ENCODE data around the gene PTHLH. TPM values are rescaled to one million over a fixed set of nuclear protein-coding genes. Genes with fewer than 3 reads are reported as not detected.

PTHLH gene
- total RNA-seq, 4 donors from 2014 or later: 4.5 to 9.6 (median 5.6) TPM

DNA sequence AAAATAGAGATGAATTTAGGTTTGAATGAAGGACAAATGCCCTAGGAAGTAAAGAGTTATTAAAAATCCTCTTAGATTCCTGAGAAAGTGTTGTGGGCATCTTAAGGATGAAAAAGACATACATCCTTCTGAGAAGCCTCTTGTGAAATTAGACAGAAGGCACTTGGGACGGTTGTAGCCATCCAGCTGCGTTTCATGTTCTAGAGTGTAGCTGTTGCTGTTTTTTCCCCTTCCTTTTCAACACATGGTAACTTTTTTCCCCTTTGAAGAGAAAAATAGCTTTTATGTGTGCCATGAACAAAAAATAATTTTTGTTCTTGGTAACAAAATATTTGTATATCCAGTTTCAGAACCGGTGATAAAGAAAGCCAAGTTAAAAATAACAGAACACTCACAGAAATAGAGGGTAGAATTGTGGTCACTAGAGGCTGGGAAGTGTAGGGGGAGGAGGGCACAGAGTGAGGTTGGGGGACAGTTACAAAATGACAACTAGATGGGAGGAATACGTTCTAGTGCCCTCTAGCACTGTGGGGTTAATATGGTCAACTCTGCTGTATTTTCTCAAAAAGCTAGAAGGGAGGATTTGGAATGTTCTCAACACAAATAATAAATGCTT lies 58.4 kb downstream of the PTHLH start:
- Histone ChIP-seq H3K36me3 (no peaks in the 10 kb centered on the region), H3K27me3 (peaks cover 0 to 33% (median 0%) of the 10 kb centered on the region in 4 donors), H3K4me3 (no peak overlapping the region), H3K27ac (no peak overlapping the region), H3K9me3 (no peaks in the 10 kb centered on the region), H3K4me1 (no peaks in the 10 kb centered on the region)
- TF ChIP-seq POLR2A (IDR thresholded peaks at IDR 0.05): no peak
- TF ChIP-seq, protein P1, sequence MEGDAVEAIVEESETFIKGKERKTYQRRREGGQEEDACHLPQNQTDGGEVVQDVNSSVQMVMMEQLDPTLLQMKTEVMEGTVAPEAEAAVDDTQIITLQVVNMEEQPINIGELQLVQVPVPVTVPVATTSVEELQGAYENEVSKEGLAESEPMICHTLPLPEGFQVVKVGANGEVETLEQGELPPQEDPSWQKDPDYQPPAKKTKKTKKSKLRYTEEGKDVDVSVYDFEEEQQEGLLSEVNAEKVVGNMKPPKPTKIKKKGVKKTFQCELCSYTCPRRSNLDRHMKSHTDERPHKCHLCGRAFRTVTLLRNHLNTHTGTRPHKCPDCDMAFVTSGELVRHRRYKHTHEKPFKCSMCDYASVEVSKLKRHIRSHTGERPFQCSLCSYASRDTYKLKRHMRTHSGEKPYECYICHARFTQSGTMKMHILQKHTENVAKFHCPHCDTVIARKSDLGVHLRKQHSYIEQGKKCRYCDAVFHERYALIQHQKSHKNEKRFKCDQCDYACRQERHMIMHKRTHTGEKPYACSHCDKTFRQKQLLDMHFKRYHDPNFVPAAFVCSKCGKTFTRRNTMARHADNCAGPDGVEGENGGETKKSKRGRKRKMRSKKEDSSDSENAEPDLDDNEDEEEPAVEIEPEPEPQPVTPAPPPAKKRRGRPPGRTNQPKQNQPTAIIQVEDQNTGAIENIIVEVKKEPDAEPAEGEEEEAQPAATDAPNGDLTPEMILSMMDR (IDR thresholded peaks at IDR 0.05): no peak
- DNase-seq: no peak
- 64% methylated on average over 4 of the region's 4 CpGs for WGBS, 2 donors
- intact Hi-C loops (cut with DNase I): no loop called here

DNA sequence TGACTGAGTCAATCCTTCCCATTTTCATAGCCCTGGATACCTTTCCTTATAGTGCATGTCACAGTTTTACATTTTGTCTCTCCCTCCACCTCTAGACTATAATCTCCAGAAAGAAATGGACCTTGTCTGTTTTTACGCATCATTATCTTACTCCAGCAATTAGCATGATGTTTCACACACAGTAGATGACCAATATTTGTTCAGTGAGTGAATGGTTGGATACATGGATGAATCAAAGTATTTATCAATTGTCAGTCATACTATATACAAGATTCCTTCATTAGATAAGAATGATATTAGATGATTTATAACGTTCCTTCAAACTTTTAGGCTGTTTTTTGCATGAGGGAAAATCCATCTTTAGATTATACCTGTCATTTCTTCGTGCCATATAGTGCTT lies 61.1 kb downstream of the PTHLH start:
- H3K4me3 ChIP-seq: no peak overlapping the region
- peaks cover 0 to 9% (median 0%) of the 10 kb centered on the region in 4 donors for H3K27me3 ChIP-seq
- TF ChIP-seq POLR2A (IDR thresholded peaks at IDR 0.05): no peak
- TF ChIP-seq, protein P1 (IDR thresholded peaks at IDR 0.05): no peak
- H3K36me3 ChIP-seq: no peaks in the 10 kb centered on the region
- intact Hi-C loops (cut with DNase I): no loop called here
- WGBS, 2 donors: 73 to 76% methylated on average over 3 of the region's 3 CpGs
- no peak overlapping the region for H3K27ac ChIP-seq
- no peaks in the 10 kb centered on the region for H3K9me3 ChIP-seq
- H3K4me1 ChIP-seq: no peaks in the 10 kb centered on the region
- DNase-seq: no peak

Small RNAs within 50 kb of the gene (small RNA-seq; reads per million reads assigned to genes)
- gene AC008011.1: 0 reads per million in 4 donors

Other genes starting within 250 kb of the PTHLH start
- 10 to 100 TPM in 3 of 4 donors, 1 to 10 TPM in 1; 9.2 to 33.2 (median 11.3) TPM for gene KLHL42, start 192.5 kb downstream of the PTHLH start, total RNA-seq
- not detected for gene MANSC4, start 192.5 kb downstream of the PTHLH start, total RNA-seq
- 10 to 100 TPM in 3 of 4 donors, 1 to 10 TPM in 1; 7.2 to 37.6 (median 22.7) TPM for gene CCDC91, start 217.7 kb upstream of the PTHLH start, total RNA-seq

Data from esophagus squamous epithelium (tissue), 5 donors.